ENCODE results near the gene XRCC5.
"Not testable (repeated sequence)": the region's sequence is repeated elsewhere in the genome, so short reads cannot be mapped to it uniquely, and the experiment has no call there.

Gene XRCC5

GRCh38 chr2:216080048-216080447 lies 29.1 kb upstream of the XRCC5 start:
- H3K9me3 Mint-ChIP-seq; H3K27ac Mint-ChIP-seq; H3K4me3 Mint-ChIP-seq; DNase-seq (ENCODE audit: low spot score in 2 of 2); H3K27me3 Mint-ChIP-seq; H3K36me3 Mint-ChIP-seq; ATAC-seq (ENCODE audit: low read depth): not testable (repeated sequence)
- peaks cover 31% of the 10 kb centered on the region for H3K4me1 Mint-ChIP-seq

- H3K27me3 Mint-ChIP-seq: no peaks in the 10 kb centered on the region
- DNase-seq (ENCODE audit: low spot score in 2 of 2) (no peak), ATAC-seq (ENCODE audit: low read depth) (no peak)
- H3K4me1 Mint-ChIP-seq: peaks cover 31% of the 10 kb centered on the region
- H3K27ac Mint-ChIP-seq: peak overlapping the region; percentile 75
- peak overlapping the region; percentile 88 for H3K4me3 Mint-ChIP-seq
- no peaks in the 10 kb centered on the region for H3K36me3 Mint-ChIP-seq
- H3K9me3 Mint-ChIP-seq: no peaks in the 10 kb centered on the region
These were observed 28.1 kb upstream of the XRCC5 start for GRCh38 chr2:216081012-216081411.

GRCh38 chr2:216081487-216082116 lies 27.5 kb upstream of the XRCC5 start, which contains the start of the genes PECR and TMEM169:
PECR (minus strand) TSS chr2:216081809; CDS start chr2:216081741, 68 bp downstream.
TMEM169 (plus strand) TSS chr2:216081919; CDS start chr2:216095964, 14,045 bp downstream.
- peak; percentile 94 for ATAC-seq (ENCODE audit: low read depth)
- Mint-ChIP-seq H3K27me3 (no peaks in the 10 kb centered on the region), H3K4me1 (peaks cover 31% of the 10 kb centered on the region), H3K36me3 (no peaks in the 10 kb centered on the region), H3K27ac (peak within 1 kb of the TSS; percentile 75), H3K4me3 (peak within 1 kb of the TSS; percentile 88), H3K9me3 (no peaks in the 10 kb centered on the region)
- DNase-seq (ENCODE audit: low spot score in 2 of 2): peak; percentile 36 to 56

GRCh38 chr2:216082117-216082711 lies 26.9 kb upstream of the XRCC5 start:
- peak overlapping the region; percentile 75 for H3K27ac Mint-ChIP-seq
- DNase-seq (ENCODE audit: low spot score in 2 of 2): no peak
- no peaks in the 10 kb centered on the region for H3K9me3 Mint-ChIP-seq
- peak overlapping the region; percentile 88 for H3K4me3 Mint-ChIP-seq
- ATAC-seq (ENCODE audit: low read depth): peak; percentile 4
- H3K4me1 Mint-ChIP-seq: peaks cover 31% of the 10 kb centered on the region
- H3K27me3 Mint-ChIP-seq: no peaks in the 10 kb centered on the region
- H3K36me3 Mint-ChIP-seq: peaks cover 2% of the 10 kb centered on the region

GRCh38 chr2:216082805-216083204 lies 26.3 kb upstream of the XRCC5 start:
- Mint-ChIP-seq H3K27me3 (no peaks in the 10 kb centered on the region), H3K27ac (peak overlapping the region; percentile 43), H3K9me3 (no peaks in the 10 kb centered on the region), H3K4me1 (peaks cover 31% of the 10 kb centered on the region), H3K4me3 (peak overlapping the region; percentile 88), H3K36me3 (peaks cover 2% of the 10 kb centered on the region)
- DNase-seq (ENCODE audit: low spot score in 2 of 2) (no peak), ATAC-seq (ENCODE audit: low read depth) (no peak)

GRCh38 chr2:216083464-216084281 lies 25.5 kb upstream of the XRCC5 start:
- Mint-ChIP-seq H3K4me3 (no peak overlapping the region), H3K4me1 (peaks cover 31% of the 10 kb centered on the region), H3K9me3 (no peaks in the 10 kb centered on the region), H3K36me3 (peaks cover 2% of the 10 kb centered on the region), H3K27ac (peak overlapping the region; percentile 54), H3K27me3 (no peaks in the 10 kb centered on the region)
- DNase-seq (ENCODE audit: low spot score in 2 of 2) (no peak), ATAC-seq (ENCODE audit: low read depth) (no peak)

- Mint-ChIP-seq H3K9me3 (no peaks in the 10 kb centered on the region), H3K36me3 (peaks cover 3% of the 10 kb centered on the region), H3K27me3 (no peaks in the 10 kb centered on the region), H3K27ac (peak overlapping the region; percentile 54), H3K4me3 (peak overlapping the region; percentile 24), H3K4me1 (peaks cover 31% of the 10 kb centered on the region)
- DNase-seq (ENCODE audit: low spot score in 2 of 2) (no peak), ATAC-seq (ENCODE audit: low read depth) (no peak)
These were observed 24.6 kb upstream of the XRCC5 start for GRCh38 chr2:216084547-216084946.

- no peak overlapping the region for H3K27ac Mint-ChIP-seq
- peaks cover 25% of the 10 kb centered on the region for H3K4me1 Mint-ChIP-seq
- H3K4me3 Mint-ChIP-seq: no peak overlapping the region
- peaks cover 3% of the 10 kb centered on the region for H3K36me3 Mint-ChIP-seq
- H3K9me3 Mint-ChIP-seq: no peaks in the 10 kb centered on the region
- DNase-seq (ENCODE audit: low spot score in 2 of 2) (no peak), ATAC-seq (ENCODE audit: low read depth) (no peak)
- H3K27me3 Mint-ChIP-seq: no peaks in the 10 kb centered on the region
These were observed 22.8 kb upstream of the XRCC5 start for GRCh38 chr2:216086207-216086893.

GRCh38 chr2:216090369-216090786 lies 18.8 kb upstream of the XRCC5 start:
- H3K4me1 Mint-ChIP-seq: no peaks in the 10 kb centered on the region
- no peak for ATAC-seq (ENCODE audit: low read depth)
- peaks cover 3% of the 10 kb centered on the region for H3K36me3 Mint-ChIP-seq
- no peak overlapping the region for H3K27ac Mint-ChIP-seq
- no peaks in the 10 kb centered on the region for H3K9me3 Mint-ChIP-seq
- no peaks in the 10 kb centered on the region for H3K27me3 Mint-ChIP-seq
- no peak for DNase-seq (ENCODE audit: low spot score in 2 of 2)
- no peak overlapping the region for H3K4me3 Mint-ChIP-seq

- DNase-seq (ENCODE audit: low spot score in 2 of 2) (no peak), ATAC-seq (ENCODE audit: low read depth) (no peak)
- no peaks in the 10 kb centered on the region for H3K9me3 Mint-ChIP-seq
- H3K27ac Mint-ChIP-seq: no peak overlapping the region
- no peaks in the 10 kb centered on the region for H3K4me1 Mint-ChIP-seq
- H3K27me3 Mint-ChIP-seq: no peaks in the 10 kb centered on the region
- no peak overlapping the region for H3K4me3 Mint-ChIP-seq
- H3K36me3 Mint-ChIP-seq: peaks cover 2% of the 10 kb centered on the region
These were observed 16.5 kb upstream of the XRCC5 start for GRCh38 chr2:216092646-216093045.

- ATAC-seq (ENCODE audit: low read depth) (no peak), DNase-seq (ENCODE audit: low spot score in 2 of 2) (no peak)
- no peak overlapping the region for H3K27ac Mint-ChIP-seq
- no peaks in the 10 kb centered on the region for H3K9me3 Mint-ChIP-seq
- H3K4me3 Mint-ChIP-seq: no peak overlapping the region
- H3K27me3 Mint-ChIP-seq: no peaks in the 10 kb centered on the region
- no peaks in the 10 kb centered on the region for H3K4me1 Mint-ChIP-seq
- no peaks in the 10 kb centered on the region for H3K36me3 Mint-ChIP-seq
These were observed 14.4 kb upstream of the XRCC5 start for GRCh38 chr2:216094701-216095100.

GRCh38 chr2:216098421-216099334 lies 10.5 kb upstream of the XRCC5 start:
- no peak overlapping the region for H3K4me3 Mint-ChIP-seq
- peaks cover 4% of the 10 kb centered on the region for H3K36me3 Mint-ChIP-seq
- ATAC-seq (ENCODE audit: low read depth) (no peak), DNase-seq (ENCODE audit: low spot score in 2 of 2) (no peak)
- no peaks in the 10 kb centered on the region for H3K4me1 Mint-ChIP-seq
- H3K27ac Mint-ChIP-seq: no peak overlapping the region
- no peaks in the 10 kb centered on the region for H3K27me3 Mint-ChIP-seq
- no peaks in the 10 kb centered on the region for H3K9me3 Mint-ChIP-seq

- Mint-ChIP-seq H3K4me3 (no peak overlapping the region), H3K4me1 (no peaks in the 10 kb centered on the region), H3K27me3 (no peaks in the 10 kb centered on the region), H3K27ac (no peak overlapping the region), H3K36me3 (peaks cover 4% of the 10 kb centered on the region), H3K9me3 (no peaks in the 10 kb centered on the region)
- DNase-seq (ENCODE audit: low spot score in 2 of 2) (no peak), ATAC-seq (ENCODE audit: low read depth) (no peak)
These were observed 8.0 kb upstream of the XRCC5 start for GRCh38 chr2:216101109-216101508.

Measured in memory B cell (primary cell).